ENCODE data around the gene NPB. TPM values are rescaled to one million over a fixed set of nuclear protein-coding genes. Genes with fewer than 3 reads are reported as not detected.
A peak's percentile ranks its signal among the peaks of the same experiment; 100 is the strongest.

Gene NPB
- total RNA-seq, 1 donor from 2014 or later = 0.96 TPM

GRCh38 chr17:81912441-81913309, 10.6 kb downstream of the NPB start:
- Mint-ChIP-seq H3K27ac (ENCODE audit: unreplicated experiment) (no peak overlapping the region), H3K4me3 (ENCODE audit: unreplicated experiment) (peak overlapping the region; percentile 78)
- TF ChIP-seq CTCF (IDR thresholded peaks at IDR 0.05; ENCODE audit: partially characterized antibody, unreplicated experiment) = no peak

GRCh38 chr17:81913394-81914102, 11.5 kb downstream of the NPB start:
- DNase-seq = no peak
- no peaks in the 10 kb centered on the region for H3K36me3 Mint-ChIP-seq (ENCODE audit: unreplicated experiment)
- no peak overlapping the region for H3K4me3 Mint-ChIP-seq (ENCODE audit: unreplicated experiment)
- no peak for TF ChIP-seq CTCF (IDR thresholded peaks at IDR 0.05; ENCODE audit: partially characterized antibody, unreplicated experiment)
- peaks cover 2% of the 10 kb centered on the region for H3K27me3 Mint-ChIP-seq (ENCODE audit: unreplicated experiment)
- H3K9me3 Mint-ChIP-seq (ENCODE audit: unreplicated experiment) = peaks cover 5% of the 10 kb centered on the region
- H3K4me1 Mint-ChIP-seq (ENCODE audit: low read depth, unreplicated experiment) = peaks cover 8% of the 10 kb centered on the region
- H3K27ac Mint-ChIP-seq (ENCODE audit: unreplicated experiment) = no peak overlapping the region

More at GRCh38 chr17:81912441-81913309, 10.6 kb downstream of the NPB start:
- Mint-ChIP-seq H3K27me3 (ENCODE audit: unreplicated experiment) (no peaks in the 10 kb centered on the region), H3K36me3 (ENCODE audit: unreplicated experiment) (no peaks in the 10 kb centered on the region), H3K9me3 (ENCODE audit: unreplicated experiment) (peaks cover 5% of the 10 kb centered on the region), H3K4me1 (ENCODE audit: low read depth, unreplicated experiment) (peaks cover 8% of the 10 kb centered on the region)
- DNase-seq = no peak

GRCh38 chr17:81914103-81914850, 12.2 kb downstream of the NPB start:
- no peak overlapping the region for H3K4me3 Mint-ChIP-seq (ENCODE audit: unreplicated experiment)
- H3K36me3 Mint-ChIP-seq (ENCODE audit: unreplicated experiment) = peaks cover 2% of the 10 kb centered on the region
- no peak for TF ChIP-seq CTCF (IDR thresholded peaks at IDR 0.05; ENCODE audit: partially characterized antibody, unreplicated experiment)
- DNase-seq = no peak
- H3K9me3 Mint-ChIP-seq (ENCODE audit: unreplicated experiment) = peaks cover 5% of the 10 kb centered on the region
- H3K27ac Mint-ChIP-seq (ENCODE audit: unreplicated experiment) = no peak overlapping the region
- peaks cover 2% of the 10 kb centered on the region for H3K27me3 Mint-ChIP-seq (ENCODE audit: unreplicated experiment)
- peaks cover 10% of the 10 kb centered on the region for H3K4me1 Mint-ChIP-seq (ENCODE audit: low read depth, unreplicated experiment)

DNA sequence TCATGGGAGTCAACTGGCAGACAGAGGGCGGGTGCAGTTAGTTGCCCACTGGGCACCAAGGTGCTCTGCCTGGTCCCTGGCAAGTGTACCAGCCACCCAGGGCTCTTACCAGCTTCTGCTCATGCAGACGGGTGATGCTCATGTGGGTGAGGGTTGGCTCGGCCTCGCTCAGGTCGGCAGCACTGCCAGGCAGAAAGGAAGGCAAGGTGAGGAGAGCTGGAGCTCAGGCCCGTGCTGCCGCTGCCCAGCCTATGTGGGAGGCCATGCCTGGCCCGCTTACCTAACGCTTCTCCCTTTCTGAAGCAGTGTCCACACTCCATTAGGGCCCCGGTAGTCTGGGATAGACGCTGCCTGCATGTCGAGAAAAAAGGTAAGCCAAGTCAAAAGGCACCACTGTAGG, 13.3 kb downstream of the NPB start:
- H3K27ac Mint-ChIP-seq (ENCODE audit: unreplicated experiment) = no peak overlapping the region
- peaks cover 12% of the 10 kb centered on the region for H3K4me1 Mint-ChIP-seq (ENCODE audit: low read depth, unreplicated experiment)
- H3K27me3 Mint-ChIP-seq (ENCODE audit: unreplicated experiment) = peaks cover 4% of the 10 kb centered on the region
- no peak overlapping the region for H3K4me3 Mint-ChIP-seq (ENCODE audit: unreplicated experiment)
- no peak for TF ChIP-seq CTCF (IDR thresholded peaks at IDR 0.05; ENCODE audit: partially characterized antibody, unreplicated experiment)
- H3K36me3 Mint-ChIP-seq (ENCODE audit: unreplicated experiment) = peaks cover 5% of the 10 kb centered on the region
- no peak for DNase-seq
- peaks cover 7% of the 10 kb centered on the region for H3K9me3 Mint-ChIP-seq (ENCODE audit: unreplicated experiment)
